GM23338 (cell line): ENCODE data around the gene LRRC3. TPM values are rescaled to one million over a fixed set of nuclear protein-coding genes. Genes with fewer than 3 reads are reported as not detected.

Experiments used
- ATAC-seq: fragments of 200-7000 bp; cut with Tn5 transposase; 3 replicates; pipeline ENCODE4 v1.9.1; 2020
- DNase-seq: peaks from one replicate; pipeline ENCODE4 v3.0.0-alpha.2; 2015; ENCODE audit warnings: low spot score
- H2AFZ ChIP-seq: fragments of 200-600 bp; sonication (generic); 2 replicates; pipeline ENCODE4 v1.8.0; 2016; ENCODE audit warnings: antibody characterized with exemption, mild to moderate bottlenecking, moderate library complexity
- H3F3A ChIP-seq: fragments of 200-600 bp; sonication (generic); replicated peaks from 2 replicates; pipeline ENCODE4 v1.8.0; 2017; ENCODE audit warnings: antibody characterized with exemption, mixed run types, low read depth
- H3K27ac ChIP-seq: fragments of 200-600 bp; sonication (generic); 2 replicates; pipeline ENCODE4 v1.6.1; 2016; ENCODE audit warnings: low read depth
- H3K27me3 ChIP-seq: fragments of 200-600 bp; sonication (generic); 2 replicates; pipeline ENCODE4 v1.8.0; 2016; ENCODE audit warnings: mild to moderate bottlenecking, mixed run types, moderate library complexity; ENCODE audit not compliant: insufficient read depth
- H3K36me3 ChIP-seq: fragments of 200-600 bp; sonication (generic); 2 replicates; pipeline ENCODE4 v1.8.0; 2016; ENCODE audit warnings: mild to moderate bottlenecking; ENCODE audit not compliant: insufficient read depth
- H3K4me1 ChIP-seq: fragments of 200-600 bp; sonication (generic); 2 replicates; pipeline ENCODE4 v1.8.0; 2016; ENCODE audit warnings: mild to moderate bottlenecking, moderate library complexity; ENCODE audit not compliant: insufficient read depth
- H3K4me2 ChIP-seq: fragments of 200-600 bp; sonication (generic); 2 replicates; pipeline ENCODE4 v1.7.1; 2017; ENCODE audit warnings: mixed run types
- H3K4me3 ChIP-seq: fragments of 200-600 bp; sonication (generic); 2 replicates; pipeline ENCODE4 v1.6.1; 2016; ENCODE audit warnings: mixed run types
- H3K79me2 ChIP-seq: fragments of 200-600 bp; sonication (generic); replicated peaks from 2 replicates; pipeline ENCODE4 v1.8.0; 2017; ENCODE audit warnings: mild to moderate bottlenecking; ENCODE audit not compliant: insufficient read depth
- H3K9me2 ChIP-seq: fragments of 200-600 bp; sonication (generic); 2 replicates; pipeline ENCODE4 v1.8.0; 2017; ENCODE audit not compliant: insufficient read depth
- H4K20me1 ChIP-seq: fragments of 200-600 bp; sonication (generic); replicated peaks from 2 replicates; pipeline ENCODE4 v1.8.0; 2017; ENCODE audit warnings: mild to moderate bottlenecking; ENCODE audit not compliant: insufficient read depth
- H3K27ac Mint-ChIP-seq: 2 replicates; pipeline ENCODE4 v1.8.0; 2020; ENCODE audit warnings: inconsistent platforms, mild to moderate bottlenecking, moderate library complexity, mixed read lengths
- H3K27me3 Mint-ChIP-seq: 3 replicates; pipeline ENCODE4 v1.8.0; 2022; ENCODE audit warnings: low read depth, mild to moderate bottlenecking, moderate library complexity, mixed read lengths, inconsistent platforms; ENCODE audit not compliant: insufficient read depth, poor library complexity
- H3K36me3 Mint-ChIP-seq: 3 replicates; pipeline ENCODE4 v1.8.0; 2021; ENCODE audit warnings: low read depth, mild to moderate bottlenecking, inconsistent platforms, moderate library complexity, mixed read lengths
- H3K4me1 Mint-ChIP-seq: 3 replicates; pipeline ENCODE4 v1.8.0; 2020; ENCODE audit warnings: mild to moderate bottlenecking, inconsistent platforms, mixed read lengths
- H3K4me3 Mint-ChIP-seq: 3 replicates; pipeline ENCODE4 v1.8.0; 2021; ENCODE audit warnings: moderate library complexity, mild to moderate bottlenecking, inconsistent platforms, mixed read lengths
- H3K9me3 Mint-ChIP-seq: 3 replicates; pipeline ENCODE4 v1.8.0; 2020; ENCODE audit warnings: moderate library complexity, mild to moderate bottlenecking, inconsistent platforms, mixed read lengths
- CREB1 ChIP-seq: fragments of 250-450 bp; sonication (Bioruptor Pico); IDR thresholded peaks from 2 replicates; pipeline ENCODE4 v1.5.0; 2020; ENCODE audit warnings: low read depth, mild to moderate bottlenecking, moderate library complexity
- CTCF ChIP-seq, 2 experiments: fragments of 200-600 bp in 1 of 2; sonication (generic) in 1 of 2; conservative IDR thresholded peaks; 2 replicates each; pipeline versions ENCODE4 v1.5.1 to v1.6.1; 2016 to 2017; ENCODE audit warnings: antibody characterized with exemption in 2 of 2, low read depth in 2 of 2, mild to moderate bottlenecking in 2 of 2, moderate library complexity in 1 of 2
- ETS1 ChIP-seq: IDR thresholded peaks from 2 replicates; pipeline ENCODE4 v1.6.1; 2016; ENCODE audit warnings: antibody characterized with exemption
- EZH2phosphoT487 ChIP-seq: fragments of 200-600 bp; sonication (generic); IDR thresholded peaks from one replicate; pipeline ENCODE4 v1.8.1; 2018; ENCODE audit warnings: antibody characterized with exemption; ENCODE audit not compliant: unreplicated experiment
- JUNB ChIP-seq: IDR thresholded peaks from one replicate; pipeline ENCODE4 v1.6.1; 2016; ENCODE audit warnings: antibody characterized with exemption; ENCODE audit not compliant: unreplicated experiment
- NANOG ChIP-seq: IDR thresholded peaks from 2 replicates; pipeline ENCODE4 v1.6.1; 2016; ENCODE audit warnings: antibody characterized with exemption, borderline replicate concordance
- POLR2AphosphoS5 ChIP-seq: IDR thresholded peaks from 2 replicates; pipeline ENCODE4 v1.6.1; 2016; ENCODE audit warnings: antibody characterized with exemption, low read depth
- STAT1 ChIP-seq: IDR thresholded peaks from one replicate; pipeline ENCODE4 v1.6.1; 2016; ENCODE audit warnings: antibody characterized with exemption; ENCODE audit not compliant: unreplicated experiment
- ZNF114 ChIP-seq: fragments of 250-450 bp; sonication (Bioruptor Pico); IDR thresholded peaks from 2 replicates; pipeline ENCODE4 v1.5.0; 2020; ENCODE audit warnings: mild to moderate bottlenecking, moderate library complexity
- ZNF331 ChIP-seq: fragments of 250-450 bp; sonication (Bioruptor Pico); IDR thresholded peaks from 2 replicates; pipeline ENCODE4 v1.5.0; 2020; ENCODE audit warnings: low read depth, mild to moderate bottlenecking, moderate library complexity
- ZNF462 ChIP-seq: fragments of 250-450 bp; sonication (Bioruptor Pico); IDR thresholded peaks from 2 replicates; pipeline ENCODE4 v1.5.0; 2020; ENCODE audit warnings: mild to moderate bottlenecking, moderate library complexity
- polyA plus RNA-seq: library from polyadenylated mRNA; unstranded; fragments of >200 nt; fragmentation: Nextera tagmentation; extraction: Ambion mirVana; gene quantifications from 2 replicates; pipeline ENCODE4 v1.2.1, GENCODE V29; 2016
- total RNA-seq: library from RNA; depleted of rRNA; stranded (reverse); fragments of >200 nt; shearing (Covaris generic); gene quantifications from 2 replicates; pipeline ENCODE4 v1.2.3, GENCODE V29; 2014
- TF ChIP-seq, protein P1 (sequence below): IDR thresholded peaks from one replicate; pipeline ENCODE4 v1.6.1; 2018; ENCODE audit warnings: antibody characterized with exemption; ENCODE audit not compliant: unreplicated experiment

The LRRC3 gene
- total and polyA plus RNA-seq, 2 experiments from 2014 or later = 0.95 to 6.8 TPM

- no peaks in the 10 kb centered on the region for H4K20me1 ChIP-seq
- TF ChIP-seq CTCF (conservative IDR thresholded peaks at IDR 0.05; ENCODE audit: low read depth in 2 of 2) = no peak
- TF ChIP-seq POLR2AphosphoS5 = no peak
- TF ChIP-seq, protein P1, sequence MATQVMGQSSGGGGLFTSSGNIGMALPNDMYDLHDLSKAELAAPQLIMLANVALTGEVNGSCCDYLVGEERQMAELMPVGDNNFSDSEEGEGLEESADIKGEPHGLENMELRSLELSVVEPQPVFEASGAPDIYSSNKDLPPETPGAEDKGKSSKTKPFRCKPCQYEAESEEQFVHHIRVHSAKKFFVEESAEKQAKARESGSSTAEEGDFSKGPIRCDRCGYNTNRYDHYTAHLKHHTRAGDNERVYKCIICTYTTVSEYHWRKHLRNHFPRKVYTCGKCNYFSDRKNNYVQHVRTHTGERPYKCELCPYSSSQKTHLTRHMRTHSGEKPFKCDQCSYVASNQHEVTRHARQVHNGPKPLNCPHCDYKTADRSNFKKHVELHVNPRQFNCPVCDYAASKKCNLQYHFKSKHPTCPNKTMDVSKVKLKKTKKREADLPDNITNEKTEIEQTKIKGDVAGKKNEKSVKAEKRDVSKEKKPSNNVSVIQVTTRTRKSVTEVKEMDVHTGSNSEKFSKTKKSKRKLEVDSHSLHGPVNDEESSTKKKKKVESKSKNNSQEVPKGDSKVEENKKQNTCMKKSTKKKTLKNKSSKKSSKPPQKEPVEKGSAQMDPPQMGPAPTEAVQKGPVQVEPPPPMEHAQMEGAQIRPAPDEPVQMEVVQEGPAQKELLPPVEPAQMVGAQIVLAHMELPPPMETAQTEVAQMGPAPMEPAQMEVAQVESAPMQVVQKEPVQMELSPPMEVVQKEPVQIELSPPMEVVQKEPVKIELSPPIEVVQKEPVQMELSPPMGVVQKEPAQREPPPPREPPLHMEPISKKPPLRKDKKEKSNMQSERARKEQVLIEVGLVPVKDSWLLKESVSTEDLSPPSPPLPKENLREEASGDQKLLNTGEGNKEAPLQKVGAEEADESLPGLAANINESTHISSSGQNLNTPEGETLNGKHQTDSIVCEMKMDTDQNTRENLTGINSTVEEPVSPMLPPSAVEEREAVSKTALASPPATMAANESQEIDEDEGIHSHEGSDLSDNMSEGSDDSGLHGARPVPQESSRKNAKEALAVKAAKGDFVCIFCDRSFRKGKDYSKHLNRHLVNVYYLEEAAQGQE = no peak
- no peak for TF ChIP-seq EZH2phosphoT487
- TF ChIP-seq ETS1 = no peak
- no peak for TF ChIP-seq JUNB
- no peak for TF ChIP-seq ZNF114 (CRISPR knock-in tag)
- TF ChIP-seq NANOG = no peak
- TF ChIP-seq STAT1 = no peak
- no peak for TF ChIP-seq CREB1 (CRISPR knock-in tag)
- no peak for TF ChIP-seq ZNF462 (CRISPR knock-in tag)
- TF ChIP-seq ZNF331 = no peak
- ATAC-seq = no peak
- peaks cover 3% of the 10 kb centered on the region; the same call in 1 of the 3 replicates for H3K36me3 Mint-ChIP-seq
- no peak overlapping the region for H3K4me2 ChIP-seq
- no peak for DNase-seq
- no peaks in the 10 kb centered on the region for H3F3A ChIP-seq
- no peaks in the 10 kb centered on the region; the same call in 2 of the 3 replicates for H3K9me3 Mint-ChIP-seq
- H3K27ac Mint-ChIP-seq = no peak overlapping the region
- H3K27me3 ChIP-seq = no peaks in the 10 kb centered on the region
- peaks cover 13% of the 10 kb centered on the region for H3K27me3 Mint-ChIP-seq
- H3K4me1 Mint-ChIP-seq = peaks cover 7% of the 10 kb centered on the region
- H3K4me3 ChIP-seq = no peak overlapping the region
- no peak overlapping the region for H2AFZ ChIP-seq
- no peaks in the 10 kb centered on the region for H3K36me3 ChIP-seq
- H3K4me1 ChIP-seq = no peaks in the 10 kb centered on the region
- no peaks in the 10 kb centered on the region for H3K79me2 ChIP-seq
- no peaks in the 10 kb centered on the region for H3K9me2 ChIP-seq
- no peak overlapping the region for H3K4me3 Mint-ChIP-seq
- H3K27ac ChIP-seq = no peak overlapping the region
Measured at GRCh38 chr21:44460441-44460755, 5.1 kb downstream of the LRRC3 start.
